ENCODE results near the gene TP73.

The TP73 gene

GRCh38 chr1:3651930-3652547, at the start of gene TP73:
Gene TP73, plus strand, starts transcription at chr1:3652516. Its CDS starts 29,850 bp downstream, at chr1:3682366.
- no peak for DNase-seq (ENCODE audit: low read depth, low spot score)

GRCh38 chr1:3603156-3603555, 49.2 kb upstream of the TP73 start:
- DNase-seq (ENCODE audit: low read depth, low spot score), result no peak

DNA sequence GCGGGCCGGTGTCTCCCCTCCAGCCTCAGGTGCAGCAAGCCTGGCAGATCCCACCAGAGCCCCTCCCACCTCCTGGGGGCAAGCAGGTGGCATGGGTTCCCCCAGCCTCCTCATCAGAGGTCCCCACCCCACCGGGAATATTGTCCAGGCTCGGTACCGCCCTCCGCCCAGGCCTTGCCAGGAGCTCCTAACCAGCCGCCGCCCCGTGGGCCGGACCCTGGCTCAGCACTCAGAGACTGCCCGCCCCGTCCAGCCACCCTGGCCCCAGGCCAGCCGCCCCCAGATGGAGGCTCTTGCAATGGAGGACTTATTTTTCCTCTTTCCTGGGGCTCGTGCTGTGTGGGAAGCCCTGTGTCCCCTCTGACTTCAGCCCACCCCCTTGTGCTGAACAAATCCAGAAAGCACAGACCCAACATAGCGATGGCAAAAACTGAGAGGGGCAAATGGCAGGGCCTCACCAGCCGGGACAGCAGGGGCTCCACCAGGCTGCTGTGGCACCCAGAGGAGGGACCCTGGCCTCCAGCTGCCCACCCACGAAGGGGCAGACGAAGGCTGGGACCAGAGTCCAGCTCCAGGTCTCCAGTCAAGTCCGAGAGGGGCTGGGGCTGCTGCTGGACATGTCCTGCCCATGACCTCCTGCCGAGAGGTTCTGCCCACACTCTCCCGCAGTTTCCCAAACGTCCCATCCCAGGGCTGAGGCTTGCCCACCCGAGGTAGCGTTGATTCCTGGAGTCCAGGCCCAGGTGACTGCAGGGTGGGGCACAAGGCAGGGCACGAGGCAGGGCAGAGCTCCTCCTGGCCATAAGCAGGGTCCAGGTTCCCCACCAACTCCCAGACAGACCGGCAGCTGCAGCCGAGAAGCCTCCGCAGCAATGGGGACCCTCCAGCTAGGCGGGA, 48.5 kb upstream of the TP73 start:
- DNase-seq (ENCODE audit: low read depth, low spot score), result no peak

DNA sequence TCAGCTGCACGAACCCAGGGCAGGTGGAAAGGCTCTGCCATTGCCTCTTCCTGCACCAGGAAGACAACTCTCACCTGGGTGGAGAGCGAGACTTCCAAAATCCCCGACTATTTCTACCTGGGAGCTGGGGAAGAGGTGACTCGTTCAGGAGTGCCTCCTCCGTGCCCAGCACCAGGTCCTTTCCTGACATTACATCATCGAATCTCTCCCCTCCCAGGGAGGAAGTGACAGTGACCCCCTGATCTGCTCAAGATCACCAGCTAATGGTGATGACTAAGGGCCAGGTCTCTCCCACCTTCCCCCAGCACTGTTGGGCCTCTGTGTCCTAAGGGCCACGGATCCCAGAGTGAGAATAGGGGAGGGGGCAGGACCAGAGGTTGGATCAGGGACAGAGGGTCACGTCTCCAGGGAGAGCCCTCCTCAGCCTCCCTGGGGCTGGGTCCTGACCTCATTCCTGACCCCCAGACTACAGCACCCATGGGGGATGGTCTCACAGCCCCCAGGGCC, 47.8 kb upstream of the TP73 start:
- DNase-seq (ENCODE audit: low read depth, low spot score), result no peak

DNA sequence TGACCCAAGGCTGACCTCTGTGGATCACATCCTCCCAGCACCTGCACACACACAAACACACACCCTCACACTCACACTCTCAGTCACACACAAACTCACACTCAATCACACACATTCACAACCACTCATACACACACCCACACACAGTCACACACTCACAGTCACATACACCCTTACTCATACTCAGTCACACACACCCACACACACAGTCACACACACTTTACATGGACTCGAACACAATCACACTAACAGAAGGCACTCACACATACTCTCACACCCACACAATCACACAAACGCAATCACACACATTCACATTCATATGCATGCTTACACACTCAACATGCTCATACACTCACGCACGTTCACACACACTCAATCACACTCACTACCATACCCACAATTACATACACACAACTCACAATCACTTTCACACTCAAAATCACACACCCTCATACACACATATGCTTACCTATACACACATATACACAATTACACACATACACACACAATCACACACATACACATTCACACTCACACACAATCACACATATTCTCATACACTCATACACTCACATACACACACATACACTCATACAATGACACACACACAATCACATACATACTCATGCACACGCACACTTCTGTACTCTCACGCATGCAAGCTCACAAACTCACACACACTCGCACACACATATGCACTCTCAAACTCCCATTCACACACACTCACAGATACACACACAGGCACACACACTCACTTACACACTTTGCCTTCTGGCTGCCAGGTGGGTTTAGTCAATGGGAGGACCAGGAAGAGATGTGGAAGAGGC, 47.1 kb upstream of the TP73 start:
- DNase-seq (ENCODE audit: low read depth, low spot score), result no peak

DNA sequence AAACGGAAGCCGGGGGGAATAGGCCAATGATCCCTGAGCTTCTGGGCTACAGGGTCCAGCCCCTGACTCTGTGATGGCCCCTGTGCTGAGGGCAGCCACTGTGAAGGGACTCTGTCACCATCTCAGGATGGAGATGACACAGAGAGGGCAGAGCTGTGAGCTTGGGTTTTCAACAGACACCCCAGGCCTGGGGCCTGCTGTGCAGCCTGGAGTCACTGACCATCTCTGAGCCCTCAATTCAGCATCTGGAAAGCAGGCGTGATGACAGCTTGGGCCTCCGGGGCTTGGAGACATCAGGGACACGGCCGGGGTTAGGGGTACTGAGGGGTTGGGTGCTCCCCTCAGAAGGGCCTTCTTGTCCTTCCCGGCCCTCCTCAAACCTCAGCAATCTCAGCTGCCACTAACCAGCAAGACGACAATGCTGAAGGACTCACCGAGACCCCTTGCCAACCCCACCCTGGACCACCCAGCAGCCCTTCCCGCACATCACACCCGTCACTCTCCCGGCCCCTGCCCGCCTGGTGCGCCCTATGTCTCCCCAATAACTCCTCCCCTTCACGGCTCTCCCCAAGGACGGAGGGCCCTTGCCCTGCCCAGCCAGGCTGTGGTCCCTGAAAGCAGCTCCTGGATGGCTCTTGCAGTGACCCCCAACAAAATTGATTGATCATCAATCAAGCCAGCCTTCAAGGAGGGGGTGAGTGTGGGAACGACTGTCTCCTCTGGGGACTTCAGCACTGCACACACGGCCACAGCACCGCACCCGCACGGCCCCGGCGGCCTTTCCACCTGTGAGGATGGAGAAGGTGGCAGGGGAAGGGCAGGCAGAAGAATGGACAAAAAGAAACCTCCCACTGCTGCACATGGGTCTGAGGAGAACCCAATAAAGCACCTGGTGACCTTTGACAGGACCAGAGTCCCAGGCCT, 45.3 kb upstream of the TP73 start:
- DNase-seq (ENCODE audit: low read depth, low spot score), result no peak

GRCh38 chr1:3607703-3608065, 44.6 kb upstream of the TP73 start:
- DNase-seq (ENCODE audit: low read depth, low spot score), result no peak

- no peak for DNase-seq (ENCODE audit: low read depth, low spot score)
Measured at GRCh38 chr1:3608154-3608553, 44.2 kb upstream of the TP73 start.

GRCh38 chr1:3609016-3609768, 43.1 kb upstream of the TP73 start:
- no peak for DNase-seq (ENCODE audit: low read depth, low spot score)

- no peak for DNase-seq (ENCODE audit: low read depth, low spot score)
Measured at GRCh38 chr1:3609769-3610526, 42.4 kb upstream of the TP73 start.

DNA sequence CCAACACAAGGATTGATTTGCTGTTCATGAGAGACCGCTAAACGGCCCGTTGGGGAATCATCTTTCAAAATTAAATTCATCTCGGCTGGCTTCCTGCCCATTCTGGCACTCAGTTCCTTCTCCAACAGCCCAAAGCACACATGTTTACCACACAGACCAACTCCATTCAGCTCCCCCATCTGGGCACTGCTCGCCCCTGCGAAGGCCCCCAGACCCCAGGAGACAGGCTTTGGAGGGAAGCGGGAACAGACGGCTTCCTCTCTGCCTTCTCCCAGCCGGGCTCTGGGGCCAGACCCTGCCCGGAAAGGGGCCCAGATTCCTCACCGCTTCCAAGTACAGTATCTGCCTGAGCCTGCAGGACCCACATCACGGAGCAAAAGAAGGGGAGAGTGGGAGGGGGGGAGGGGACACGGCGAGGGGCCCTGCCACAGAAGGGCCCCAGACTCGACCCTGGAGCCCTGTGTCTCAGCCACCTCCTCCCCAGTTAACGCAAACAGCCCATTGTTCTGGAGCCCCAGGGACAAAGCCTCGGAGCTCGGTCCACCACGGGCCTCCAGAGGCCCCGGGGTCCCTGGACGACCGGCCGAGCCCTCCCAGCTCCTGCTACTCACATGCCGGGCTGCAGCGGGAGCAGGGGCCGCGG, 41.7 kb upstream of the TP73 start:
- DNase-seq (ENCODE audit: low read depth, low spot score), result no peak

GRCh38 chr1:3611170-3612019, 40.9 kb upstream of the TP73 start, which contains the start of gene MEGF6:
Gene MEGF6, minus strand, starts transcription at chr1:3611508. Its CDS starts 240 bp downstream, at chr1:3611268.
- no peak for DNase-seq (ENCODE audit: low read depth, low spot score)

GRCh38 chr1:3612123-3612522, 40.2 kb upstream of the TP73 start:
- DNase-seq (ENCODE audit: low read depth, low spot score), result no peak

- DNase-seq (ENCODE audit: low read depth, low spot score), result no peak
Measured at GRCh38 chr1:3614755-3615742, 37.3 kb upstream of the TP73 start.

DNA sequence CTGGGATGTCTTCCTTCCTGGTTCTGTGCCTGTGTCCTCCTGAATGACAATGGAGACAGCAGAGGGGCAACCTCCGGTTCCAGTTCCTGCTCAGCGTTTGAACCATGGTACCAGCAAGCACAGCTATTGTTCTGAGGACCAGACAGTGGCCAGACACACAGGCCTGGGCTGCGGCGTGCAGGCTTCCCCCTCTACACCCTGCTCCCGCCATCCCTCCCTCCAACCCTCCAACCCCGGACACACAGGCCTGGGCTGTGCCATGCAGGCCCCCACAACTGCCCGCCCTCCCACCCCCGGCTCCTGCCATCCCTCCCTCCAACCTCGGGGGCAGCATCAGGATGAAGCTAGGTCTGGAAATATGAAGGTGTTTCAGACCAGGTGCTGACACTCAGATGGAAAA, 35.5 kb upstream of the TP73 start:
- no peak for DNase-seq (ENCODE audit: low read depth, low spot score)

DNA sequence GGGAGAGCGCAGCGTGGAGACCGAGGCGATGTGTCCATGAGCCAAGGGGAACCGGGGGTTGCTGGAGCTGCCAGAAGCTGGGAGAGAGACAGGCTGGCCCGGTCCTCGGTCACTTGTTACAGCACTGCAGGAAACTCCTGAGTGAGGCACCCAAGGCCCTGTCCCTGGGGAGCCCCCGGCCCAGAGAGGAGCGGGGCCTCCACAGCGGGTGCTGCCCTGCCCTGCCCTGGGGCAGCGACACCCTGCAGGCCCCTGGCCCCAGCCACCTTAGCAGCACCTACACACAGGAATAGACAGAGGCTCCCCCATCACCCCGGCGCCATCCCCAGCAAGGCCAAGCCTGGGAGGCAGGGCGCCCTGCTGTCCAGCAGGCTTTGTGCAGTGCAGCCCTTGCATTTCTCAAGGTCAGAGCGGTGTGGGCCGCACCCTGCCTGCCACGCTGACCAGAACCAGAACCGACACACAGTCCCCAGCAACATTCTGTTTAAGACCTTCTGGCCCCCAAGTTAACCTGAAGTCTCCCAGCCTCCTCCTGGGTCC, 34.4 kb upstream of the TP73 start:
- DNase-seq (ENCODE audit: low read depth, low spot score), result no peak

- DNase-seq (ENCODE audit: low read depth, low spot score), result no peak
Measured at GRCh38 chr1:3618531-3618880, 33.8 kb upstream of the TP73 start.

All from brain pericyte (primary cell).